PFSK-1 (cell line): ENCODE measurements around the gene LHX2.

Source experiments
- FOXP2 ChIP-seq: optimal IDR thresholded peaks from 2 replicates; pipeline ENCODE3; 2011; ENCODE audit warnings: borderline replicate concordance, control low read depth, inconsistent platforms; ENCODE audit not compliant: insufficient read depth; ENCODE audit errors: extremely low read length, extremely low read depth
- POLR2AphosphoS5 ChIP-seq: IDR thresholded peaks from 2 replicates; pipeline ENCODE4 v1.6.1; 2012; ENCODE audit warnings: low read depth, mild to moderate bottlenecking, control low read depth, low read length, moderate library complexity
- SIN3A ChIP-seq: IDR thresholded peaks from 2 replicates; pipeline ENCODE4 v1.6.1; 2012; ENCODE audit warnings: mild to moderate bottlenecking, low read length, moderate library complexity, borderline replicate concordance; ENCODE audit not compliant: insufficient read depth
- TAF1 ChIP-seq: IDR thresholded peaks from 2 replicates; pipeline ENCODE4 v1.6.1; 2012; ENCODE audit warnings: low read length, control low read depth, borderline replicate concordance; ENCODE audit not compliant: insufficient read depth
- TF ChIP-seq, protein P1 (sequence below), 2 experiments: IDR thresholded peaks; 2 replicates each; pipeline versions ENCODE4 v1.6.1 to v1.8.0; 2011 to 2012; ENCODE audit warnings: low read depth in 2 of 2, low read length in 2 of 2, control low read depth in 1 of 2, inconsistent platforms in 1 of 2, mild to moderate bottlenecking in 1 of 2, moderate library complexity in 1 of 2; ENCODE audit not compliant: insufficient read depth in 1 of 2

LHX2 gene

DNA sequence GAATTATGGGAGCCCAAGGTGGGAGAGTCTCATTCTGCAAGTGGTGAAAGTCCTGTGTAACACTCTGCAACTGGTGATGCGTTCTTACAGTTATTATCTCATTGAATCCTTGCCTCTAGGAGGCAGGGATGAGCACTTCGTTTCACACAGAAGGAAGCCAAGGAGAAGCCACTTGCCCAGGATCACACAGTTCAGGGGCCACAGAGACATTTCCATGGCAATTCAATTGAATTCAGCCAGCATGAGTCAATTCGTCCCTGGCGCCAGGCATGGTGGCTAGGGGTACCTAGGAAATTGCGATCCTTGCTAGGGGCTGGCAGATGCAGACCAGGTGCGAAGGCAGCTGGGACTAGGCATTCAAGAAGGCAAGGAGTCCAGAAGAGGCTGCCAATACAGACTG is 26.2 kb downstream of the LHX2 start:
- TF ChIP-seq POLR2AphosphoS5, result no peak
- TF ChIP-seq SIN3A, result no peak
- TF ChIP-seq, protein P1, sequence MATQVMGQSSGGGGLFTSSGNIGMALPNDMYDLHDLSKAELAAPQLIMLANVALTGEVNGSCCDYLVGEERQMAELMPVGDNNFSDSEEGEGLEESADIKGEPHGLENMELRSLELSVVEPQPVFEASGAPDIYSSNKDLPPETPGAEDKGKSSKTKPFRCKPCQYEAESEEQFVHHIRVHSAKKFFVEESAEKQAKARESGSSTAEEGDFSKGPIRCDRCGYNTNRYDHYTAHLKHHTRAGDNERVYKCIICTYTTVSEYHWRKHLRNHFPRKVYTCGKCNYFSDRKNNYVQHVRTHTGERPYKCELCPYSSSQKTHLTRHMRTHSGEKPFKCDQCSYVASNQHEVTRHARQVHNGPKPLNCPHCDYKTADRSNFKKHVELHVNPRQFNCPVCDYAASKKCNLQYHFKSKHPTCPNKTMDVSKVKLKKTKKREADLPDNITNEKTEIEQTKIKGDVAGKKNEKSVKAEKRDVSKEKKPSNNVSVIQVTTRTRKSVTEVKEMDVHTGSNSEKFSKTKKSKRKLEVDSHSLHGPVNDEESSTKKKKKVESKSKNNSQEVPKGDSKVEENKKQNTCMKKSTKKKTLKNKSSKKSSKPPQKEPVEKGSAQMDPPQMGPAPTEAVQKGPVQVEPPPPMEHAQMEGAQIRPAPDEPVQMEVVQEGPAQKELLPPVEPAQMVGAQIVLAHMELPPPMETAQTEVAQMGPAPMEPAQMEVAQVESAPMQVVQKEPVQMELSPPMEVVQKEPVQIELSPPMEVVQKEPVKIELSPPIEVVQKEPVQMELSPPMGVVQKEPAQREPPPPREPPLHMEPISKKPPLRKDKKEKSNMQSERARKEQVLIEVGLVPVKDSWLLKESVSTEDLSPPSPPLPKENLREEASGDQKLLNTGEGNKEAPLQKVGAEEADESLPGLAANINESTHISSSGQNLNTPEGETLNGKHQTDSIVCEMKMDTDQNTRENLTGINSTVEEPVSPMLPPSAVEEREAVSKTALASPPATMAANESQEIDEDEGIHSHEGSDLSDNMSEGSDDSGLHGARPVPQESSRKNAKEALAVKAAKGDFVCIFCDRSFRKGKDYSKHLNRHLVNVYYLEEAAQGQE (IDR thresholded peaks at IDR 0.05; ENCODE audit: insufficient read depth in 1 of 2, low read depth in 2 of 2, low read length in 2 of 2), result no peak
- no peak for TF ChIP-seq TAF1
- no peak for TF ChIP-seq FOXP2

DNA sequence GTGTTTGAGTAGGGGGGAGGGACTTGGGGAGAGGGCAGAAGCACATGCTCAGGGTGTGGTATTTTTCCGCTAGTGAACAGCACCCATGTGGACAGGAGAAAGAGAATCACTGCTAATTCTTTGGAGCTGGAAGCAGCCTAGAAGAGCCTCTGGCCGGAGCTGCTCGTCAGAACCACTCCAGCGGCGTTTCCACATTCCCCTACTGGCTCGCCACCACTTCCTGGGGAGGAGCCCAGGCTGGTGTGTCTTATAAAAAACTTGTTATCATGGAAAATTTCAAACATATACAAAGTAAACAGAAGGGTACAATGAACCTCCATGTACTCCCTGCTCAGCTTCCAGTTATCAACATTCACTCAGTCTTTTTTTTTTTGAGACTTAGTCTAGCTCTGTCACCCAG is 26.7 kb downstream of the LHX2 start:
- no peak for TF ChIP-seq TAF1
- TF ChIP-seq POLR2AphosphoS5, result no peak
- TF ChIP-seq FOXP2, result no peak
- TF ChIP-seq SIN3A, result no peak
- TF ChIP-seq, protein P1 (IDR thresholded peaks at IDR 0.05; ENCODE audit: insufficient read depth in 1 of 2, low read depth in 2 of 2, low read length in 2 of 2), result no peak

DNA sequence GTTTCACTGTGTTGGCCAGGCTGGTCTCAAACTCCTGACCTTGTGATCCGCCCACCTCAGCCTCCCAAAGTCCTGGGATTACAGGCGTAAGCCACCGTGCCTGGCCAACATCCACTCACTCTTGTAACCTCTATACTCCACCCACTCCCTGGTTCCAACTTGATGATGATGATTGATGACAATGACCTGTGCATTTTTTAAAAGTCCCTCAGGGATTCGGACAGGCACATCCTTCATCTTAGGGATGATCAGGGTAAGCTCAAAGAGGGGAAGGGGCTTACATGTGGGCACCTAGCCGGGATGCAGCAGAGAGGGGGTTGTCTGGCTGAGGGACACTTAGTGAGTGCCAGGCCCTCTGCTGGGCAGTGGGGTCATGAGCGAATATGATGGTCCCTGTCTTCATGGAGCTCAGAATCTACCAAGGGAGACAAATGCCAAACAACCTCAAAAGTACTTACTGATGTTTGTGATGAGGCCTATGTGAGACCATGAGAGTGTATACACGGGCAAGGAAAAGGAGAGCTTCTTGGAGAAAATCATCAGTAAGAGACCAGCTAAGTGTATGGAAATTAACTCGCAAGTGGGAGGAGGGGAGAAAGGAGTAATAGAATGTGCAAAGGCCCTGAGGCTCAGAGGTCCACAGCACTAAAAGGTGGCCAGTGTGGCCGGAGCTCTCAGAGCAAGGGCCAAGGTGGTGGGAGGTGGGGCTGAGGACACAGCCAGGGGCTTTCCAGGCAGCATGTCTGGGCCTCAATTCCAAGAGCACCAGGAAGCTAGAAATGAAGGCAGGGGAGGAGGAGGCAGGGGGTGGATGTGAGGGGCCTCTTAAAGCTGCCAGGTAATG is 27.4 kb downstream of the LHX2 start:
- TF ChIP-seq FOXP2 (no peak), SIN3A (no peak), POLR2AphosphoS5 (no peak), TAF1 (no peak)
- TF ChIP-seq, protein P1 (IDR thresholded peaks at IDR 0.05; ENCODE audit: insufficient read depth in 1 of 2, low read depth in 2 of 2, low read length in 2 of 2), result no peak

DNA sequence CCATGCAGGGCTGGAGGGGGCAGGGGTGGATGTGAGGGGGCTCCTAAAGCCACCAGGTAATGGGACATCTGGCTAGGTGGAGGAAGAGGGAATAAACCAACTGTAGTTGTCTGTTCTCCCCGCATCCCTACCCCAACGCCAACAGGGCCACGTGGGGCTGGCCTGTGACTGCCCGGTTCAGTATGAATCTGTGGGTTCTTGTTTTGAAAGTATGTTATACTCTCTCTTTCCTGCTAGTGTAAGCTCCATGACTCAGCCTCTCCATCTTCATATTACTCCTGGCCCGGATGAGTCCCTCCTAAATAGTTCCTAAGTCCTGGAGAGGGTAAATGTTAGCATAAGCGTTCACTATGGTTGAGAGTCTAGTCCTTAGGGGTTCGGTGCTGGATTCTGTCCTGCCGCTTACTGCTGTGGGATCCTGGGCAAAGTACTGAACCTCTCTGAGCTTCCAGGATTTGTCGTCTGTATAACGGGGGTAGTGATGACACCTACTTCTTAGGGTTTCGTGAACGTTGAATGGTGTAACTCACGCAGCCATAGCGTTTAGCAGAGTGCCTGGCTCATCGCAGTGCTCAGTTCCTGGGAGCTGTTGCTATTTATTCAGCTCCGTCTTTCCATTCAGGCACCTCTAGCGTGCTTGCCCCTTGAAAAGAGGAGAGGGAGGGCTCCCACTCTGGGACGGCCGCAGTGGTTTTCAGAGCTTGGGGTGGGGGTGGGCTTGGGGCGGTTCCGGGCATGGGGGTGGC is 28.8 kb downstream of the LHX2 start:
- no peak for TF ChIP-seq POLR2AphosphoS5
- no peak for TF ChIP-seq FOXP2
- TF ChIP-seq SIN3A, result no peak
- TF ChIP-seq, protein P1 (IDR thresholded peaks at IDR 0.05; ENCODE audit: insufficient read depth in 1 of 2, low read depth in 2 of 2, low read length in 2 of 2), result no peak
- TF ChIP-seq TAF1, result no peak
